Hematopoietic multipotent progenitor cell treated with erythropoietin and hydrocortisone succinate and interleukin-3 and kit ligand, for 4 days (in vitro differentiated cells): Measurements from ENCODE around the gene SLC39A2.
A peak's percentile ranks its signal among the peaks of the same experiment; 100 is the strongest.
"Not testable (repeated sequence)": the region's sequence is repeated elsewhere in the genome, so short reads cannot be mapped to it uniquely, and the experiment has no call there.

ENCODE experiments used
- DNase-seq: peaks from one replicate; pipeline ENCODE4 v3.0.0-alpha.2; 2015

The SLC39A2 gene

GRCh38 chr14:20997564-20997963 is 1.5 kb upstream of the SLC39A2 start:
- DNase-seq = no peak

DNA sequence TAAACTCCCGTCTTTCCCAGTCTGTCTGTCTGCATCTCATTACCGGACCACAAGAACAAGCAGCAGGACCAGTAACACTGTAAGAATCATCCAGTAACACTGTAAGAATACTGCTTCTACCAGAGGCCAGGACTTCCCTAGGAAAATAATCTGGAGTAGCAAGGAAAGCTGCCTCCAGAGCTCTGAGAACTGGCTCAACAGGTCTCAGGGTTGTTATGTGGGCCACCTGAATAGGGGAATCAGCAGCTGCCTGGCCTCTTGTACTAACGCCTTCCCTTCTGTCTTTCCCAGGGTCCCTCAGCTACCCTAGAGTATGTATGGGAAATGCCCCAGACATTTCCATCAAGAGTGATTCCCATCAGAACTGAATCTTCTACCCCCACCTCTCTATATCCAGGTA is 954 bp upstream of the SLC39A2 start:
- no peak for DNase-seq

DNA sequence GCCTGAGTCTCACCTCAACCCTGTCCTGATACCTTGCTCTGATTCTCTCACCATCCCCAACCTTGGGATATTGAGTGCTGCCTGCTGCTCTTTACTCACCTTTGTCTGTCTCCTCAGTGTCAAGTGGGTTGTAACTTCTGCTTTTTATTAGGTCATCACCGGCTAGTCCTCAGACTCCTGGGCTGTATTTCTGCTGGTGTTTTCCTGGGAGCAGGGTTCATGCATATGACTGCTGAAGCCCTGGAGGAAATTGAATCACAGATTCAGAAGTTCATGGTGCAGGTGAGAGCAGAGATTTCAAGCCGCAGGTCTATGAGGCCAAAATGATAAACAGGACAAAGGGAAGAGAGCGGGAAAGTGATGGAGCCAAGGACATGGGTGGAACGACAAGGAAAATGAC is 498 bp downstream of the SLC39A2 start:
- DNase-seq = no peak

DNA sequence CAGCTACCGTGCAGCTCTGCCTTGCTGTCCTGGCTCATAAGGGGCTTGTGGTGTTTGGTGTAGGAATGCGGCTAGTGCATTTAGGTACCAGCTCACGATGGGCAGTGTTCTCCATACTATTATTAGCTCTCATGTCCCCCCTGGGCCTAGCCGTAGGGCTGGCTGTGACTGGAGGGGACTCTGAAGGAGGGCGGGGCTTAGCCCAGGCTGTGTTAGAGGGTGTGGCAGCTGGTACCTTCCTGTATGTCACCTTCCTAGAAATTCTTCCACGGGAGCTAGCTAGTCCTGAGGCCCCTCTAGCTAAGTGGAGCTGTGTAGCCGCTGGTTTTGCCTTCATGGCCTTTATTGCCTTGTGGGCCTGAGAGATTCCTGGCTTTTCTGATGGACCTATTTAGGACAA is 2.1 kb downstream of the SLC39A2 start:
- DNase-seq = no peak

GRCh38 chr14:21003788-21004346 is 4.8 kb downstream of the SLC39A2 start:
- DNase-seq = no peak

- not testable (repeated sequence) for DNase-seq
These were observed 10.6 kb downstream of the SLC39A2 start for GRCh38 chr14:21009721-21010120.

DNA sequence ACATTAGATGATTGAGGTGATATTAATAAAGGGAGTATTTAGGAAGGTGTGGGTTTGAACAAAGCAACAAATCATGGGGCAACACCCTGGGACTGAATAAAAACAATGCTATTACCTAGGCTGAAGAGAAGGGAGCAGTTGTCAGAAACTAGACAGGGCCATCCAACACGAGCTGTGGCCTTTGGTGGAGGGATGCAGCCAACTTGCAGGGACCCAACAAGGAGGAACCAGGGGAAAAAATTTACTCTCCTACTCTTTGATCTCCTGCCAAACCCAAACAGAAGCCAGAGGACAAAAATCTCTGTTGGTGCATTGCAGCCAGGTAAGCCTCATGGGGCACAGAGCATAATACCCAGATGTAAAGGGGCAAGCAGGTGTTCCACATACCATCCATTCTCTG is 12.0 kb downstream of the SLC39A2 start:
- DNase-seq = no peak

GRCh38 chr14:21014761-21015190 is 15.7 kb downstream of the SLC39A2 start:
- DNase-seq = peak; percentile 92

GRCh38 chr14:21015312-21015711 is 16.2 kb downstream of the SLC39A2 start:
- peak; percentile 22 for DNase-seq

DNA sequence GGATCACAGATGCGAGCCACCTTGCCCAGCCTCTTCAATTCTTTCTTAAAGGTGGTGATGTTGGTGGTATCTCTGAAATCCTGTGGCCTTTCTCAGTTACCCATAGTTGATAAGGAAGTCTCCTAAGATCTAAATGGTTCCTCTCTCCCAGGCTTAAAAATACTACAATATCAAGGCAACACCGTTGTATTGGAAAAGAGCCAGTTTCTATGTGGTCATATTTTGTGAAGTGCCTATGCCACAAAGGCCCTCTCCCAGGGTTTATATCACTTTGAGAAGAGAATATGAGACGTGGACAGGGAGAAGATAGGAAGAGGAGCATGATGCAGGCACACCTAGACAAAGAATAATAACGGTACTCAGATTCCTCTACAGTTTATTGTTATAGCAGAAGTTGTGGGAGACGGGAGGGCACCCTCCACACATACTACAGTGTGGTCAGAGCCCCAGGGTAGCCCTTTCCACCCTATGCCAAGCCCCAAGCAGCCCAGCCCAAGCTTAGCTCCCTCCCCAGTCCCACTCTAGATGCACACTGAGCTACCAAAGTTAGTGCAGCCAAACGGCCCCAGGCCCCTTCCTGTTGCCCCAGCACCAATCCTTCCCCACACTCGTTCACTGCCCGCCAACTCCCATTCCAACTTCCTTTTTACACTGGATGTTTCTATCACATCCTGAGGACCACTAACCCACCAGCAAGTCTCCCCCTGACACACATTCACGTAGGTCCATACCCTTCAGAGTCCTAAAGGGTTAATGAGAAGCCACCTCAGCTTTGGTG is 17.5 kb downstream of the SLC39A2 start:
- DNase-seq = peak; percentile 56

- no peak for DNase-seq
These were observed 18.6 kb downstream of the SLC39A2 start for GRCh38 chr14:21017528-21018245.

DNA sequence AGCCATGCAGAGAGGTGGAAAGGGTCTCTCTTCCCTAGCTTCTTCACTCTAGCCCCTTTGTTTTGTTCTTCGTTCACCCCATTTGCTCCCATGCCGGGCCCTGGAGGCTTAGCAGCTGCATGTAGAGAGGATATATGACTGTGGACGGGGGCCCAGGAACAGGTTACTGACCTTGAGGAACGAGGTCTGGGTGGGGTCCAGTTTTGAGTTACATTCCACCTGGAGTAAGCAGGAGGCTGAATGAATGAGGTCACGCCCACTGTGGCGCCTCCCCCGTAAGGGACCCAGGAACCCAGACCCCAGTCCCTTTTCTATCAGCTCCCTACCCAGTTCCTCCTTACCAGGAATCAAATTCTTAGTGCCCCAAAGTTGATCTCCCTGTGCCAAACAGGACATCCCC is 19.2 kb downstream of the SLC39A2 start:
- DNase-seq = no peak

DNA sequence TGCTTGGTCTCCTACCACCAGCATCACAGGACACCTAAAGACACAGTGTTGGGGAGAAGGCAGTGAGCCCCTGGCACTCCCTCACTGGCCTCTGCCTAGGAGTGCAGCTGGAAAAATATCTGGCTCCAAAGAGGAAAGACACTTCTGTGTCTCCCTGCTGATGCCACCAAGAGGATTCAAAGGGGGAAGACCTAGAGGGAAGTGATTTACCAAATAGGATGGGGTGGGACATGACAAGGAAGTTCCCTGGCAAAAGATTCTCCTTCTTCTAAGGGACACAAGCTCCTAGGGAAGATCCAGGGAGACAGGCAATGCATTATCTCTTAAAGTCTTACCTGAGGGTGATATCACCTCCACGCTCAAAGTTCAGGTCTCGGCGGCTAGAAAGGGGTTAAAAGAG is 19.7 kb downstream of the SLC39A2 start:
- DNase-seq = no peak

DNA sequence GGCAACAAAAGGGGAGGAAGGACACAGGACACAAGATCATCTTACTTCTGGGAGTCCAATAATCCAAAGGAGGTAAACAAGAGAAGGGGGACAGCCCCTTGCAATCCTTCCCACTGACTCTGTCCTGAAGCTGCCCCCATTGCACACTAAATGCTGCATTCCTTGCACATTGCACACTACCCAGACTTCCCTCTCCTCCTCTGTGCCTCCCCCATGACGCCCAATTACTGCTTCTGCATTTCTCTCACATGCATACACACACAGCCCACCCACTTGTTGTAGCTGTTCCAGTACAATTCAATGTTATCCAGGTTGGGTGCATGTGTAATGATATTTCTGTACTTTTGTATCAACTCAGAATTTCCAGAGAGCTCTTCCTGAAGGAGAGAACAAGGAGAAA is 20.3 kb downstream of the SLC39A2 start:
- DNase-seq = no peak

DNA sequence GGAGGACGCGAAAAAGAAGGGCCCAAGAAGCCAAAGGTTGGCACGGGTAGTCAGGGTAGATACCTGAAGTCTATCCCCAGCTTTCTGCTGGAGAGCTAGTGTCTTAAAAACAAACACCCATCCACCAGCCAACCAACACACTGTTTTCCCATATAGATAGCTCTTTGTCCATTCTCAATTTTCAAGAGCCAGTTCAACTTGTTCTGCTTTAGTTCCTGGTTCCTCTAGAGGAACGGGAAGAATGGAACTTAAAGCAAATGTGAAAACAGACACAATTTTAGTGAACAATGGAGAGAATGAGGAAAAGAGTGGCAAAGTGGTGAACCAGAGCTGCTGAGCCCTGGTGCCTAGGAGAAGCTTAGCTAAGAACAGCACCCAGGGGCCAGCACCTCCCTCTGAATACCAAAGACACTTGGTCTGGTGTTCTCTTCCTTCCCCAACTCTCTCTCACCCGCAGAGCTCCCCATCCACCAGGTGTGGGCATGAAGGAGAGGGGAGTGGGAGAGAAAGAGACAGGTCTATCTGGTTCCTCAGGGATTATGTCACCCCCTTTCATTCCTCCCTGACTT is 22.0 kb downstream of the SLC39A2 start:
- no peak for DNase-seq

DNA sequence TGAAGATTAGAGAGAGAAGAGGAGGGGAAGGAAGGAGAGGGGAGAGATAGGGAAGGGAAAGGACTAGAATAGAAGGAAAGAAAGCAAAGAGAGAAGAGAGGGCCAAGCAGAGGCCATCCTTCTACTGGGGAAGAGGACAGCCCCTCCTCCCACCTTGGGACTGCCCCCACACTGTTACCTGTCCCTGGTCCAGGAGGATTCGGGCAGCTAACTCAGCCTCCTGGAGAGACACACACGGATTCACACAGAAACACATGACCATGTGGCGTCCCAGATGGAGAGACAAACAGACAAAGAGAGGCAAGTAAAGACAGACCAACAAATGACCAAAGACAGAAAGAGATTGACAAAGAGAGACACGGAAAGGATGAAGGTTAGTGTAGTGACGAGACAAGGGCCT is 23.6 kb downstream of the SLC39A2 start:
- no peak for DNase-seq

DNA sequence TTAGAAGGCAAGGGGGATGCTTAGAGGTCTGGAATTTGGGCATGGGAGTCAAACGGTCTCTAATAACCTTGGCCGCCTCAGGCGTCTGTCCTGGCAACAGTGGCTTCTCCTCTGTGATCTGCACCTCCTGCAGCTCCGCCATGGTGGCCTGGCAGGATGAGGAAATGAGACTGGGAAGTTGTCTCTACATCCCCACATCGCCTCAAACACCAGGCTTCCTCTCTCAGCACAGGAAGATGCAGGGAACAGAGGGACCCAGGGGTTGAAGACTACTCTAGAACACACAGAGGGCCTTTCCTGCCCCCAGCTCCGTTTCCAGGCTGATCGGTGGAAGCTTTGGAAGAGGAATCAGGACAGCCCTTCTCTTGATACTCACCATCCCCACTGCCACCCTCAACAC is 24.1 kb downstream of the SLC39A2 start:
- no peak for DNase-seq

DNA sequence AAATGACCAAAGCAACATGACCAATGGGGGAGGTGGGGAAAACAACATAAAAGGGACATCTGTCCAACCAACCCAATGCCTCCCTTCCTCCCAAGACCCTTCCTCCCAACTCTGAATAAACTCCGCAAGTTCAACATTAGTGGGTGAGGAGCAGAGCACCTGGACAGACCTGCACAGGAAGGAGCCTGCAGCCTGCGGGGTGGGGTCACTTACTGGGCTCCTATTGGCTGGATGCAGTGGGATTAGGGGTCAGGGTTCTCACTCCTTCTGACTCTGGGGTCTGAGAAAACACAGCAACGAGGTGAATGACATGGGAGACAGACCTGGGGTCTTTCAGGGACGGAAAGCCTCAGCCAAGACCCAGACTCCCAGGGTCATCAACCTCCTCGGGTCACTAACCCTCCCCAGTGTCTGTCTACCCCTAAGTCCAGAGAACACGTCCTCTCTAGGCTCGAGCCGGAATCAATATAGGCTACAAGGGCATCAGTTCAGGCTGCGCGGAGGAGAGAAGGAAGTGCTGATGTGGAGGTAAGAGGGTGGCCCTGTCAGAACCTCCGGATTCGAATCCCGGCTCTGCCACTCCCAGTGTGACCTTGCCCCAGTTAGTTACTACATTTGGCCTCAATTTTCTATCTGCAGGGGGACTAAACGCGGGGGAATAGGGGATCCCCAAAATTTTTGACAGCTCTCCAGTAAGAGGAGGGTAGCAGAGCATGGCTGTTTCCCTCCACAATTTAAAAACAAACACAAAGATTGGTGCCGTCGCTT is 24.9 kb downstream of the SLC39A2 start:
- DNase-seq = no peak

DNA sequence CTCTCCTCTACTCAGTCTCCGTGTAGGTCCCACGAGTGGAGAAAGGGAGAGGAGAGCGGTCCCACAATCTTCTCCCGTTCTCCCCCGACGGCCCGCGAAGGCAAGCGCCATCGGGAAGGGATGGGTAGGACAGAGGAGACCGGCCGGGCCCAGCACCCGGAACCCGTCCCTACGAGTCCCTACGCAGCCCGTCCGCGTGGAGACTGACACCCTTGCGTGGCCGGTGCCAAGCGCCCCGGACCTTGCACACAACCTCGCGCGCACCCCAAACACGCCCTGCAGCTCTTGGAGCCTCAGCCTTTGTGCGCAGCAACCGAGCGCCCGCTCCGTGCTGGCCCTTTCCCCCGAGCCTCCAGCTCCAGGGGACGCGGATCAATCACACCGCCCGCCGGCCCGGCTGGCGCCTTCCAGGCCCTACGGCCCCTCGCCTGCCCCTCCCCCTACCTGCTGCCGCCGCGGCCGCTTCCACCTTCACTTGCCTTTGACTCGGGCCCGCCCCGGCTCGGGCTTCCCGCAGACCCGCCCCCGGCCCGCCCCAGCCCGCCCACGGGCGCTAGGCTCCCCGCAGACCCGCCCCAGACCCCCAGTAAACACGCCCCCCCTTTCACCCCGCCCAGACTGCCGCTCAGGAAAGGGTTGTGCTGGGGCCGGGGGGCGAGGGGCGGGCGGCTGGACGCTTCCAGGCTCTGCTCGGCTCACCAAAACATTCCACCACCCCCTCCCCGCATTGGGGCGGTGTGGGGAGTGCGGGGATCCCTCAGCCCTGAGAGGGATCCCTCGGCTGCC is 25.7 kb downstream of the SLC39A2 start, which contains the start of gene NDRG2:
TSS of gene NDRG2 (minus strand) at position 477 of the 786 bp plus-strand sequence. CDS start 1,746 bp downstream, outside the sequence.
- DNase-seq = peak; percentile 80

DNA sequence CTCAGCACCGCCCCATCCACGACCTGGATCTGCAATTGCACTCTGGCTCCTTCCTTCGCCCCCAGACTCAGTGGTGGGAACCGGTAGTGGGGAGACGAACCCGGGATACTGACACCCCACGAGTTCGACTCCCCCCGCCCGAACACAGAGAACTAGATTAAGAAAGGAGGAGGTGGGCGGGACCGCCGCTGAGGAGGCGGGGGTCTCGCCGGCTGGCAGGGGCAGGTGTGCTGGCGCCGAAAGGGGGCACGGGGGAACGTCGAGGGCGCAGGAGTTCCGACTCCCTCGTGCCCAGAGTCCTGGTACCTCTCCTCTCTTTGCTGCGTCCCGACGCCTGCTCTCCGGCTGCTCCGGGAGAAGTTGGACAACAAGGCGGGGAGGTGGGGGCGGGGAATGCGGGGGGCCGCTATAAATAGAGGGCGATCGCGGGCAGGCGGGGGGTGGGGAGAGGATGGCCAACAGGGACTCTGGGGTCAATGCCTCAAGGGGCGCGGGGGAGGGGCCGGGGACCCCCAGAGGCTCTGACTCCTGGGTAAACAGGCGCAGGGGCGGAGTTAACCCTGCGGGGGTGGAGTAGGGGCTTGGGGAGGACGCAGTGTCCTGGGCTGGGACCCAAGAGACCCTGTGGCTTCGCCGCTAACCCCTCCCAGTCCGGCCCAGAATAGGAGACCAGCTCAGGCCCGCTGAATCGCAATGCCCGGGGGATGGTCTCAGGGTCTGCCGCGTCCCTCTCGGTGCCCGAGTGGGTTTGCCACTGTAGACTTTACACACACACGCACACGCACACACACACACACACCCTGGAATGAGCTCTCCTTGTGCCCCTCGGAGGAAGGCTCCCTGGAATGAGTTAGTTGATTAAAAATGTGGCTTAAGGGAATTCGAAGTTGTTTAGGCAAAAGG is 26.5 kb downstream of the SLC39A2 start:
- DNase-seq = no peak
